Pancreas (tissue), 10 donors: ENCODE data around the gene ZNF287. TPM values are rescaled to one million over a fixed set of nuclear protein-coding genes. Genes with fewer than 3 reads are reported as not detected.

ENCODE experiments used
- ATAC-seq, 4 donors: fragments of 200-7000 bp; cut with Tn5 transposase; one replicate each; pipeline versions ENCODE4 v1.8.0 to v1.9.1; 2020; ENCODE audit warnings: mild to moderate bottlenecking in 4 of 4, moderate library complexity in 4 of 4
- DNase-seq, 6 donors: peaks; one replicate each; pipeline ENCODE4 v3.0.0-alpha.2; 2020
- FAIRE-seq: peaks from 2 replicates; lab custom pipeline; 2012; peaks lifted over from hg19 to GRCh38; lab: Jason Lieb, UNC
- H3K27ac ChIP-seq, 4 donors: fragments of 200-600 bp; sonication (generic); 1 replicate in 3 of 4; 2 replicates in 1 of 4; pipeline versions ENCODE4 v1.5.0 to v1.8.0; 2020
- H3K27me3 ChIP-seq, 4 donors: fragments of 200-600 bp; one replicate each; pipeline ENCODE4 v1.8.0; 2021
- H3K36me3 ChIP-seq, 3 donors: fragments of 200-600 bp; sonication (generic) in 1 of 3; one replicate each; pipeline versions ENCODE4 v1.5.0 to v1.8.0; 2020 to 2021
- H3K4me1 ChIP-seq, 3 donors: fragments of 200-600 bp; one replicate each; pipeline ENCODE4 v1.8.0; 2021
- H3K4me3 ChIP-seq, 4 donors: fragments of 200-600 bp; sonication (generic) in 2 of 4; one replicate each; pipeline versions ENCODE4 v1.5.0 to v1.8.0; 2020 to 2021
- H3K9me3 ChIP-seq, 4 donors: fragments of 200-600 bp; one replicate each; pipeline ENCODE4 v1.8.0; 2021
- CTCF ChIP-seq, 4 donors: fragments of 200-600 bp; sonication (generic) in 3 of 4; IDR thresholded peaks; one replicate each; pipeline versions ENCODE4 v1.5.0 to v1.8.0; 2021; ENCODE audit warnings: antibody characterized with exemption in 4 of 4
- WGBS, 2 donors: extraction: QIAGEN DNeasy Blood & Tissue Kit; methylation state at CpG; one replicate each; pipeline ENCODE4 v1.1.7; 2013; 5-methylcytosine and 5-hydroxymethylcytosine counted together
- intact Hi-C, 3 donors: fragments of 100-400 bp; cut with DNase I; formaldehyde crosslinking; loops; one replicate each; pipeline versions ENCODE4 v1.11.1 to v1.14.2; 2022
- polyA plus RNA-seq, 2 donors: library from polyadenylated mRNA; stranded (reverse); fragments of 200-250 nt; gene quantifications; one replicate each; pipeline ENCODE4 v1.2.3, GENCODE V29; 2013
- total RNA-seq, 6 donors: library from RNA; stranded (reverse); fragmentation: NEBNext Ultra II Directional in 4 of 6; extraction: Animal tissue kit (Norgen Biotek cat#: 25700) in 4 of 6; gene quantifications; one replicate each; pipeline versions ENCODE4 v1.2.1 to v1.2.4, GENCODE V29; 2021 to 2023
- donor health status: healthy with polysubstance abuse.
- donor health status: DM: no; HTN: no; CAD: no; lungs with moderate emphysema.
- donor health status: DM: no; HTN: no; CAD: no.
- donor health status: control.
- donor health status: control.
- donor health status: Bipolar disorder and iron deficiency.
- donor health status: DM: yes; HTN: yes; CAD: no.
- donor health status: DM: no; HTN: no; CAD: no.
- donor health status: DM: no; HTN: no; CAD: no.
- donor health status: DM: yes; HTN: yes; CAD: no.

ZNF287 gene
- total and polyA plus RNA-seq, 8 donors: 1.8 to 4.8 (median 2.8) TPM

- DNase-seq (no peak), ATAC-seq (no peak), FAIRE-seq (no peak)
- Histone ChIP-seq H3K27me3 (no peaks in the 10 kb centered on the region), H3K36me3 (no peaks in the 10 kb centered on the region), H3K9me3 (no peaks in the 10 kb centered on the region), H3K27ac (no peak overlapping the region), H3K4me3 (no peak overlapping the region), H3K4me1 (no peaks in the 10 kb centered on the region)
- 81 to 86% methylated on average over 4 of the region's 4 CpGs for WGBS, 2 donors
- no peak for TF ChIP-seq CTCF (IDR thresholded peaks at IDR 0.05)
- intact Hi-C loops: no loop called here
Observed at GRCh38 chr17:16512011-16512410, 57.0 kb downstream of the ZNF287 start.

GRCh38 chr17:16511593-16511992 lies 57.4 kb downstream of the ZNF287 start:
- no peak for DNase-seq
- ATAC-seq: no peak
- 47 to 65% methylated on average over 1 of the region's 1 CpG for WGBS, 2 donors
- Histone ChIP-seq H3K27ac (no peak overlapping the region), H3K4me3 (no peak overlapping the region), H3K4me1 (no peaks in the 10 kb centered on the region), H3K9me3 (no peaks in the 10 kb centered on the region), H3K36me3 (no peaks in the 10 kb centered on the region), H3K27me3 (no peaks in the 10 kb centered on the region)
- FAIRE-seq: no peak
- intact Hi-C loops: no loop called here
- no peak for TF ChIP-seq CTCF (IDR thresholded peaks at IDR 0.05)

GRCh38 chr17:16507918-16508533 lies 61.0 kb downstream of the ZNF287 start:
- WGBS, 2 donors: 73 to 85% methylated on average over 8 of the region's 8 CpGs
- no peak for ATAC-seq
- Histone ChIP-seq H3K4me3 (no peak overlapping the region), H3K27ac (no peak overlapping the region), H3K4me1 (no peaks in the 10 kb centered on the region), H3K36me3 (no peaks in the 10 kb centered on the region), H3K27me3 (no peaks in the 10 kb centered on the region), H3K9me3 (no peaks in the 10 kb centered on the region)
- no peak for DNase-seq
- TF ChIP-seq CTCF (IDR thresholded peaks at IDR 0.05): no peak
- intact Hi-C loops: no loop called here
- FAIRE-seq: no peak

GRCh38 chr17:16506188-16506587 lies 62.8 kb downstream of the ZNF287 start:
- no peak overlapping the region for H3K4me3 ChIP-seq
- FAIRE-seq (no peak), DNase-seq (no peak), ATAC-seq (no peak)
- no peaks in the 10 kb centered on the region for H3K36me3 ChIP-seq
- H3K27ac ChIP-seq: no peak overlapping the region
- intact Hi-C loops: no loop called here
- no peaks in the 10 kb centered on the region for H3K27me3 ChIP-seq
- no peaks in the 10 kb centered on the region for H3K9me3 ChIP-seq
- no peak for TF ChIP-seq CTCF (IDR thresholded peaks at IDR 0.05)
- H3K4me1 ChIP-seq: no peaks in the 10 kb centered on the region
- WGBS, 2 donors: 92 to 94% methylated on average over 3 of the region's 3 CpGs

- Histone ChIP-seq H3K27me3 (no peaks in the 10 kb centered on the region), H3K4me1 (no peaks in the 10 kb centered on the region), H3K9me3 (no peaks in the 10 kb centered on the region), H3K4me3 (no peak overlapping the region), H3K27ac (no peak overlapping the region), H3K36me3 (no peaks in the 10 kb centered on the region)
- DNase-seq: no peak
- ATAC-seq: peak in 2 of 4 donors; percentile 36 to 38
- FAIRE-seq: no peak
- 58 to 65% methylated on average over 3 of the region's 3 CpGs for WGBS, 2 donors
- intact Hi-C loops: no loop called here
- no peak for TF ChIP-seq CTCF (IDR thresholded peaks at IDR 0.05)
Observed at GRCh38 chr17:16504984-16505383, 64.0 kb downstream of the ZNF287 start.
